ENCODE measurements around the gene CIPC. TPM values are rescaled to one million over a fixed set of nuclear protein-coding genes. Genes with fewer than 3 reads are reported as not detected.

Gene CIPC
- total and polyA plus RNA-seq, 2 donors (not counting 1 experiment from before 2014, with no cell fraction given), result 13.3 to 47.0 TPM

- no peaks in the 10 kb centered on the region for H3K9me3 Mint-ChIP-seq (ENCODE audit: insufficient read depth)
- peaks cover 53% of the 10 kb centered on the region for H3K4me1 Mint-ChIP-seq
- ChIA-PET CTCF (interaction anchor here (0.8 to 26.3 kb wide), 4 partner anchors 17 to 52 kb away, joined by 4 to 757 read pairs (median 72); partner anchors contain the start of genes CIPC and ZDHHC22), POLR2A (interaction anchor here (0.7 kb wide), 2 partner anchors 21 to 27 kb away, joined by 3 to 4 read pairs; partner anchors contain the start of gene CIPC)
- Histone ChIP-seq H4K20me1 (ENCODE audit: control insufficient read depth, insufficient read depth, low read length, poor library complexity, severe bottlenecking) (no peaks in the 10 kb centered on the region), H3K4me1 (ENCODE audit: control insufficient read depth in 2 of 2, insufficient read depth in 2 of 2, low read length in 2 of 2) (peaks cover 48 to 53% of the 10 kb centered on the region in 2 donors), H3K4me3 (ENCODE audit: control extremely low read depth in 1 of 5, extremely low read depth in 1 of 5, insufficient read depth in 1 of 5, low read depth in 2 of 5, low read length in 4 of 5) (peak overlapping the region in 4 of 5 experiments; percentile 54 to 79 (median 76)), H3K9ac (ENCODE audit: low read length) (peak overlapping the region; percentile 78), H3K79me2 (ENCODE audit: control insufficient read depth, insufficient read depth, low read length) (peaks cover 17% of the 10 kb centered on the region), H3K27me3 (replicated peaks in 1 of 4; ENCODE audit: control extremely low read depth in 1 of 4, control insufficient read depth in 3 of 4, insufficient read depth in 4 of 4, low read length in 3 of 4) (peaks cover 0 to 30% (median 4%) of the 10 kb centered on the region in 4 experiments), H3K4me2 (replicated peaks; ENCODE audit: low read depth, low read length, poor library complexity, severe bottlenecking) (peak overlapping the region; percentile 92), H3K9me3 (ENCODE audit: control extremely low read depth in 1 of 3, control insufficient read depth in 2 of 3, insufficient read depth in 1 of 3, low read length in 2 of 3) (no peaks in the 10 kb centered on the region), H2AFZ (ENCODE audit: insufficient read depth, low read depth, low read length, poor library complexity, severe bottlenecking) (peak overlapping the region; percentile 90), H3K27ac (ENCODE audit: low read length in 2 of 2) (peak overlapping the region in 1 of 2 donors; percentile 93), H3K36me3 (replicated peaks in 1 of 2; ENCODE audit: control extremely low read depth in 1 of 2, control insufficient read depth in 1 of 2, extremely low read depth in 1 of 2, insufficient read depth in 2 of 2, low read length in 1 of 2) (no peaks in the 10 kb centered on the region)
- WGBS (ENCODE audit: insufficient coverage), result 16% methylated on average over 30 of the region's 30 CpGs
- intact Hi-C loops (cut with micrococcal nuclease), result loop anchor here (1.0 kb wide), 2 partner anchors 17 to 55 kb away; no protein-coding TSS in a partner anchor
- ATAC-seq (ENCODE audit: low read depth), result no peak
- TF ChIP-seq CTCF (IDR thresholded peaks at IDR 0.05) (peak; percentile 27), EZH2 (IDR thresholded peaks at IDR 0.05; ENCODE audit: borderline replicate concordance, insufficient read depth, low read depth, low read length, poor library complexity, severe bottlenecking) (no peak)
- H3K27me3 Mint-ChIP-seq, result peaks cover 17% of the 10 kb centered on the region
- DNase-seq, result no peak
- H3K4me3 Mint-ChIP-seq, result peak overlapping the region; percentile 81
- peak overlapping the region; percentile 80 for H3K27ac Mint-ChIP-seq
These were observed 27.3 kb downstream of the CIPC start for GRCh38 chr14:77125281-77125801.

GRCh38 chr14:77125823-77126325, 27.8 kb downstream of the CIPC start:
- peaks cover 22% of the 10 kb centered on the region for H3K27me3 Mint-ChIP-seq
- Histone ChIP-seq H3K9ac (ENCODE audit: low read length) (peak overlapping the region; percentile 78), H3K4me1 (ENCODE audit: control insufficient read depth in 2 of 2, insufficient read depth in 2 of 2, low read length in 2 of 2) (peaks cover 43 to 48% of the 10 kb centered on the region in 2 donors), H3K27ac (ENCODE audit: low read length in 2 of 2) (no peak overlapping the region), H3K36me3 (replicated peaks in 1 of 2; ENCODE audit: control extremely low read depth in 1 of 2, control insufficient read depth in 1 of 2, extremely low read depth in 1 of 2, insufficient read depth in 2 of 2, low read length in 1 of 2) (no peaks in the 10 kb centered on the region), H3K4me2 (replicated peaks; ENCODE audit: low read depth, low read length, poor library complexity, severe bottlenecking) (peak overlapping the region; percentile 92), H3K79me2 (ENCODE audit: control insufficient read depth, insufficient read depth, low read length) (peaks cover 17% of the 10 kb centered on the region), H3K4me3 (ENCODE audit: control extremely low read depth in 1 of 5, extremely low read depth in 1 of 5, insufficient read depth in 1 of 5, low read depth in 2 of 5, low read length in 4 of 5) (no peak overlapping the region), H3K27me3 (replicated peaks in 1 of 4; ENCODE audit: control extremely low read depth in 1 of 4, control insufficient read depth in 3 of 4, insufficient read depth in 4 of 4, low read length in 3 of 4) (peaks cover 0 to 35% (median 4%) of the 10 kb centered on the region in 4 experiments), H3K9me3 (ENCODE audit: control extremely low read depth in 1 of 3, control insufficient read depth in 2 of 3, insufficient read depth in 1 of 3, low read length in 2 of 3) (no peaks in the 10 kb centered on the region), H2AFZ (ENCODE audit: insufficient read depth, low read depth, low read length, poor library complexity, severe bottlenecking) (no peak overlapping the region), H4K20me1 (ENCODE audit: control insufficient read depth, insufficient read depth, low read length, poor library complexity, severe bottlenecking) (no peaks in the 10 kb centered on the region)
- ATAC-seq (ENCODE audit: low read depth) (no peak), DNase-seq (no peak)
- intact Hi-C loops (cut with micrococcal nuclease), result loop anchor here (1.0 kb wide), 2 partner anchors 18 to 56 kb away; no protein-coding TSS in a partner anchor
- peaks cover 49% of the 10 kb centered on the region for H3K4me1 Mint-ChIP-seq
- WGBS (ENCODE audit: insufficient coverage), result 97% methylated on average over 7 of the region's 8 CpGs
- no peaks in the 10 kb centered on the region for H3K9me3 Mint-ChIP-seq (ENCODE audit: insufficient read depth)
- H3K4me3 Mint-ChIP-seq, result peak overlapping the region; percentile 81
- ChIA-PET POLR2A (interaction anchor here (0.7 kb wide), 2 partner anchors 21 to 28 kb away, joined by 3 to 4 read pairs; partner anchors contain the start of gene CIPC), CTCF (interaction anchor here (0.8 to 26.3 kb wide), 4 partner anchors 16 to 53 kb away, joined by 4 to 757 read pairs (median 72); partner anchors contain the start of genes CIPC and ZDHHC22)
- H3K27ac Mint-ChIP-seq, result peak overlapping the region; percentile 80
- no peak for TF ChIP-seq EZH2 (IDR thresholded peaks at IDR 0.05; ENCODE audit: borderline replicate concordance, insufficient read depth, low read depth, low read length, poor library complexity, severe bottlenecking)
- no peak for TF ChIP-seq CTCF (IDR thresholded peaks at IDR 0.05)

All from B cell (primary cell).